Stimulated activated CD8-positive, alpha-beta memory T cell treated with anti-CD3 and anti-CD28 coated beads, Interleukin-2, amount 100 ng/mL, for 48 hours (primary cell): ENCODE data around the gene FNDC11.
"Not testable (repeated sequence)": the region's sequence is repeated elsewhere in the genome, so short reads cannot be mapped to it uniquely, and the experiment has no call there.

Experiments used
- DNase-seq, 2 donors: peaks; one replicate each; pipeline ENCODE4 v3.0.0-alpha.2; 2020; ENCODE audit warnings: low read depth in 2 of 2

Gene FNDC11

GRCh38 chr20:63598479-63599395 lies 44.8 kb downstream of the FNDC11 start:
- no peak for DNase-seq

- no peak for DNase-seq
Measured at GRCh38 chr20:63599396-63600050, 45.6 kb downstream of the FNDC11 start.

- not testable (repeated sequence) for DNase-seq
Measured at GRCh38 chr20:63601679-63602078, 47.7 kb downstream of the FNDC11 start.

GRCh38 chr20:63602321-63602720 lies 48.4 kb downstream of the FNDC11 start:
- DNase-seq, result no peak
